ENCODE data around the gene FBXL17. TPM values are rescaled to one million over a fixed set of nuclear protein-coding genes. Genes with fewer than 3 reads are reported as not detected.

The FBXL17 gene
- polyA plus RNA-seq, 2 of the 4 experiments (the other 2 are of a cell fraction) = 8.7 to 9.1 TPM

- ChIA-PET POLR2A (no interaction called here), CTCF (interaction anchor here (0.6 kb wide), 1 partner anchor 389 kb away, joined by 3 read pairs; no protein-coding TSS in a partner anchor)
- no peaks in the 10 kb centered on the region for H3K4me1 ChIP-seq
- H3K9me3 ChIP-seq = no peaks in the 10 kb centered on the region
- TF ChIP-seq GATA3 (IDR thresholded peaks at IDR 0.05; ENCODE audit: borderline replicate concordance) (no peak), HEYL (CRISPR knock-in tag; IDR thresholded peaks at IDR 0.05) (no peak), SMC3 (IDR thresholded peaks at IDR 0.05) (no peak), CTCF (IDR thresholded peaks at IDR 0.05) (no peak), KDM1A (IDR thresholded peaks at IDR 0.05; ENCODE audit: low read depth) (no peak), RFX5 (IDR thresholded peaks at IDR 0.05) (no peak), KDM5A (IDR thresholded peaks at IDR 0.05) (no peak), HDAC2 (IDR thresholded peaks at IDR 0.05) (no peak), MAFK (IDR thresholded peaks at IDR 0.05; ENCODE audit: partially characterized antibody) (no peak), EHF (CRISPR knock-in tag; IDR thresholded peaks at IDR 0.05) (no peak), ZSCAN20 (CRISPR knock-in tag; IDR thresholded peaks at IDR 0.05) (no peak), FOXS1 (CRISPR knock-in tag; IDR thresholded peaks at IDR 0.05) (no peak), NFE2L2 (conservative IDR thresholded peaks at IDR 0.05; ENCODE audit: low read length) (no peak)
- TF ChIP-seq, protein P1, sequence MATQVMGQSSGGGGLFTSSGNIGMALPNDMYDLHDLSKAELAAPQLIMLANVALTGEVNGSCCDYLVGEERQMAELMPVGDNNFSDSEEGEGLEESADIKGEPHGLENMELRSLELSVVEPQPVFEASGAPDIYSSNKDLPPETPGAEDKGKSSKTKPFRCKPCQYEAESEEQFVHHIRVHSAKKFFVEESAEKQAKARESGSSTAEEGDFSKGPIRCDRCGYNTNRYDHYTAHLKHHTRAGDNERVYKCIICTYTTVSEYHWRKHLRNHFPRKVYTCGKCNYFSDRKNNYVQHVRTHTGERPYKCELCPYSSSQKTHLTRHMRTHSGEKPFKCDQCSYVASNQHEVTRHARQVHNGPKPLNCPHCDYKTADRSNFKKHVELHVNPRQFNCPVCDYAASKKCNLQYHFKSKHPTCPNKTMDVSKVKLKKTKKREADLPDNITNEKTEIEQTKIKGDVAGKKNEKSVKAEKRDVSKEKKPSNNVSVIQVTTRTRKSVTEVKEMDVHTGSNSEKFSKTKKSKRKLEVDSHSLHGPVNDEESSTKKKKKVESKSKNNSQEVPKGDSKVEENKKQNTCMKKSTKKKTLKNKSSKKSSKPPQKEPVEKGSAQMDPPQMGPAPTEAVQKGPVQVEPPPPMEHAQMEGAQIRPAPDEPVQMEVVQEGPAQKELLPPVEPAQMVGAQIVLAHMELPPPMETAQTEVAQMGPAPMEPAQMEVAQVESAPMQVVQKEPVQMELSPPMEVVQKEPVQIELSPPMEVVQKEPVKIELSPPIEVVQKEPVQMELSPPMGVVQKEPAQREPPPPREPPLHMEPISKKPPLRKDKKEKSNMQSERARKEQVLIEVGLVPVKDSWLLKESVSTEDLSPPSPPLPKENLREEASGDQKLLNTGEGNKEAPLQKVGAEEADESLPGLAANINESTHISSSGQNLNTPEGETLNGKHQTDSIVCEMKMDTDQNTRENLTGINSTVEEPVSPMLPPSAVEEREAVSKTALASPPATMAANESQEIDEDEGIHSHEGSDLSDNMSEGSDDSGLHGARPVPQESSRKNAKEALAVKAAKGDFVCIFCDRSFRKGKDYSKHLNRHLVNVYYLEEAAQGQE (IDR thresholded peaks at IDR 0.05) = no peak
- DNase-seq (ENCODE audit: low read depth in 1 of 2, low spot score in 1 of 2) (no peak), FAIRE-seq (no peak), ATAC-seq (no peak)
- no peak overlapping the region for H3K4me3 ChIP-seq
- no peak overlapping the region for H3K27ac ChIP-seq
- no peak overlapping the region for H3K4me2 ChIP-seq
- whole genome bisulfite sequencing (ENCODE audit: missing lambda C conversion rate) = 58% methylated on average over 8 of the region's 8 CpGs
Measured at GRCh38 chr5:107853031-107853430, 528.9 kb downstream of the FBXL17 start.

DNA sequence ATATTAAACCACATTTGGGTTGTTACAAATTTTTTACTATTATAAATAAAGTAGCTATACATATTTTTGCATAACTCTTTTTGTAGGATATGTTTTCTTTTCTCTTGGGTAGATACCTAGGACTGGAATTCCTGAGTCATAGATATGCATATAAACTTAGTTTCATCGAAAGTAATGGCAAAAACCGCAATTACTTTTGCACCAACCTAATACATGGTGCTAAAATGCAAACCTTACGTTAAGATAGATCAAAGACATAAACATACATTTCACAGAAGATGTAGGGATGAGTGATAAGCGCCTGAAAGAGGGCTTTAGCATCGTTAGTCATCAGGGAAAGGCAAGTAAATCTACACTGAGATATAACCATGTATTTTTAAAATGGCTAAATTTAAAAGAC, 532.8 kb downstream of the FBXL17 start:
- TF ChIP-seq ESRRA (IDR thresholded peaks at IDR 0.05; ENCODE audit: borderline replicate concordance, low read length) (no peak), JUNB (IDR thresholded peaks at IDR 0.05) (no peak), BHLHE40 (IDR thresholded peaks at IDR 0.05; ENCODE audit: low read depth, low read length) (no peak), MAZ (IDR thresholded peaks at IDR 0.05; ENCODE audit: borderline replicate concordance, low read depth, low read length) (no peak), KDM1A (IDR thresholded peaks at IDR 0.05; ENCODE audit: low read depth) (no peak), MYC (IDR thresholded peaks at IDR 0.05; ENCODE audit: borderline replicate concordance, low read length) (no peak), RCOR1 (IDR thresholded peaks at IDR 0.05; ENCODE audit: low read depth, low read length) (no peak)
- no peak for ATAC-seq
- no peak overlapping the region for H3K4me3 ChIP-seq
- DNase-seq (ENCODE audit: low read depth in 1 of 2, low spot score in 1 of 2) = no peak
- H3K4me2 ChIP-seq = no peak overlapping the region
- H3K4me1 ChIP-seq = no peaks in the 10 kb centered on the region
- FAIRE-seq = no peak
- H3K9me3 ChIP-seq = no peaks in the 10 kb centered on the region
- POLR2A ChIA-PET = no interaction called here
- CTCF ChIA-PET = no interaction called here
- 35% methylated on average over 5 of the region's 5 CpGs for WGBS (ENCODE audit: missing lambda C conversion rate)
- H3K27ac ChIP-seq = no peak overlapping the region

GRCh38 chr5:107840592-107840991, 541.3 kb downstream of the FBXL17 start:
- Histone ChIP-seq H3K27ac (no peak overlapping the region), H3K9me3 (no peaks in the 10 kb centered on the region), H3K4me2 (no peak overlapping the region), H3K4me3 (no peak overlapping the region), H3K4me1 (no peaks in the 10 kb centered on the region)
- POLR2A ChIA-PET = no interaction called here
- CTCF ChIA-PET = no interaction called here
- FAIRE-seq = no peak
- no peak for ATAC-seq
- no peak for TF ChIP-seq CBX2 (IDR thresholded peaks at IDR 0.05; ENCODE audit: borderline replicate concordance, low read depth)
- no peak for TF ChIP-seq HOXB5 (CRISPR knock-in tag; IDR thresholded peaks at IDR 0.05)
- TF ChIP-seq SREBF2 (IDR thresholded peaks at IDR 0.05) = no peak
- TF ChIP-seq RARB (CRISPR knock-in tag; IDR thresholded peaks at IDR 0.05) = no peak
- no peak for TF ChIP-seq HMGXB4 (CRISPR knock-in tag; IDR thresholded peaks at IDR 0.05; ENCODE audit: borderline replicate concordance)
- TF ChIP-seq ZC3H11A (IDR thresholded peaks at IDR 0.05) = no peak
- no peak for TF ChIP-seq JUNB (IDR thresholded peaks at IDR 0.05)
- TF ChIP-seq, protein P2, sequence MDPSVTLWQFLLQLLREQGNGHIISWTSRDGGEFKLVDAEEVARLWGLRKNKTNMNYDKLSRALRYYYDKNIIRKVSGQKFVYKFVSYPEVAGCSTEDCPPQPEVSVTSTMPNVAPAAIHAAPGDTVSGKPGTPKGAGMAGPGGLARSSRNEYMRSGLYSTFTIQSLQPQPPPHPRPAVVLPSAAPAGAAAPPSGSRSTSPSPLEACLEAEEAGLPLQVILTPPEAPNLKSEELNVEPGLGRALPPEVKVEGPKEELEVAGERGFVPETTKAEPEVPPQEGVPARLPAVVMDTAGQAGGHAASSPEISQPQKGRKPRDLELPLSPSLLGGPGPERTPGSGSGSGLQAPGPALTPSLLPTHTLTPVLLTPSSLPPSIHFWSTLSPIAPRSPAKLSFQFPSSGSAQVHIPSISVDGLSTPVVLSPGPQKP (IDR thresholded peaks at IDR 0.05; ENCODE audit: low read depth, low read length) = no peak
- TF ChIP-seq RCOR1 (IDR thresholded peaks at IDR 0.05; ENCODE audit: low read depth, low read length) = no peak
- TF ChIP-seq POLR2A (IDR thresholded peaks at IDR 0.05; ENCODE audit: low read length) = no peak
- no peak for TF ChIP-seq HDAC2 (IDR thresholded peaks at IDR 0.05)
- 26% methylated on average over 4 of the region's 4 CpGs for WGBS (ENCODE audit: missing lambda C conversion rate)
- DNase-seq (ENCODE audit: low read depth in 1 of 2, low spot score in 1 of 2) = no peak

Data from A549 (cell line).